ENCODE results near the gene RNF220. TPM values are rescaled to one million over a fixed set of nuclear protein-coding genes. Genes with fewer than 3 reads are reported as not detected.
A peak's percentile ranks its signal among the peaks of the same experiment; 100 is the strongest.

RNF220 gene
- total and polyA plus RNA-seq, 2 of the 13 experiments (the other 11 are each of a cell fraction or from before 2014, with no cell fraction given) = 48.2 to 72.1 TPM

DNA sequence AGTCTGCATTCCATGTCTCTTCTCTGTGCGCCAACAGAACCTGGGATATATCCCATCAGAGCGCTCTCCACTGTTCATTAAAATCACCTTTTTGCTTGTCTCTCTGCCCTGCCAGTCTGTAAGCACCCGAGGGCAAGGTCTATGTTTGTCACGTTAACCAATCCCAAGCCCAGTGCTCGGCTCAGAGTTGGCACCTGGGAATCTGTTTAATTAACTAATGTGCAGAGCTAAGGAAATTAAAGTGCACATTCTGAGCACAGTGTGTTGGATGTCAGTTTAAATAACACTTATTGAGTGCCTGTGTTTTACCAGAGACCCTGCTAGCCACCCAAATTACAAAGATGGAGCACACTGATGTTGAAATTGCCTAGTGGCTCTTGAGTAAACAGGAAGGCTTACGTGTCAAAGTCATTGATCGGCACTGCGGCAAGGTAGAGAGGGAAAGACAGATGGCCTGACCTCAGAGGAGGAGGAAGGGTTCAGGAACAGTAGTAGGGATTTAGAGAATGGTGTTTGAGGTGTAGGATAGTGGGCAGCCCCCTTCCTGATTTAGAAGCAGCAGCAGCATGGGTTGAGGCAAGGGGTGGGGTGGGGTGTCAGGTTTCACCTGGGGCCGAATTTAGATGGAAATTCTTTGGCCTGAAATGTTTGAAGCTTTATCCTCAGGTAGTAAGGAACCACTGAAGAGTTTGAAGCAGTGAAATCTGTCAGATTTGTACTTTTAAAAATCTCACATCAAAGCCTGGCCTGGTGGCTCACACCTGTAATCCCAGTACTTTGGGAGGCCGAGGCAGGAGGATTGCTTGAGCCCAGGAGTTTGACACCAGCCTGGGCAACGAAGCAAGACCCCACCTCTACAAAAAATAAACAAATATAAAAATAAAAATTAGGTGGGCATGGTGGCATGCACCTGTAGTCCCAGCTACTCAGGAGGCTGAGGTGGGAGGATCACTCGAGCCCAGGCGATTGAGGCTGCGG lies 277.1 kb downstream of the RNF220 start (continued):
- TF ChIP-seq EZH2 (conservative IDR thresholded peaks at IDR 0.05; ENCODE audit: low read depth, low read length) (no peak), KDM2A (CRISPR knock-in tag; IDR thresholded peaks at IDR 0.05; ENCODE audit: borderline replicate concordance, low read depth) (0 out of 2 replicates have a peak, but pooled peaks have one; percentile 27), ZSCAN22 (CRISPR knock-in tag; IDR thresholded peaks at IDR 0.05) (no peak), AHR (CRISPR knock-in tag; IDR thresholded peaks at IDR 0.05) (no peak), ETV5 (CRISPR knock-in tag; IDR thresholded peaks at IDR 0.05; ENCODE audit: borderline replicate concordance) (peak; percentile 99), ZNF678 (CRISPR knock-in tag; IDR thresholded peaks at IDR 0.05) (no peak), EP300 (IDR thresholded peaks at IDR 0.05; ENCODE audit: low read depth in 2 of 2, low read length in 2 of 2) (peak; percentile 13 to 90; a peak in 3 of 4 replicates), EP300 (CRISPR knock-in tag; IDR thresholded peaks at IDR 0.05; ENCODE audit: borderline replicate concordance) (peak; percentile 85), ZNF850 (CRISPR knock-in tag; conservative IDR thresholded peaks at IDR 0.05) (no peak), ETV6 (CRISPR knock-in tag; conservative IDR thresholded peaks at IDR 0.05) (no peak), ZNF839 (CRISPR knock-in tag; IDR thresholded peaks at IDR 0.05; ENCODE audit: borderline replicate concordance) (no peak), NFIC (IDR thresholded peaks at IDR 0.05; ENCODE audit: low read length) (peak; percentile 81; the same call in 1 of the 2 replicates), MBD4 (IDR thresholded peaks at IDR 0.05; ENCODE audit: borderline replicate concordance, low read length) (no peak)
- TF ChIP-seq, protein P1, sequence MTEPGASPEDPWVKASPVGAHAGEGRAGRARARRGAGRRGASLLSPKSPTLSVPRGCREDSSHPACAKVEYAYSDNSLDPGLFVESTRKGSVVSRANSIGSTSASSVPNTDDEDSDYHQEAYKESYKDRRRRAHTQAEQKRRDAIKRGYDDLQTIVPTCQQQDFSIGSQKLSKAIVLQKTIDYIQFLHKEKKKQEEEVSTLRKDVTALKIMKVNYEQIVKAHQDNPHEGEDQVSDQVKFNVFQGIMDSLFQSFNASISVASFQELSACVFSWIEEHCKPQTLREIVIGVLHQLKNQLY (CRISPR knock-in tag; IDR thresholded peaks at IDR 0.05) = peak; percentile 83; the same call in 1 of the 2 replicates
- TF ChIP-seq, protein P2, sequence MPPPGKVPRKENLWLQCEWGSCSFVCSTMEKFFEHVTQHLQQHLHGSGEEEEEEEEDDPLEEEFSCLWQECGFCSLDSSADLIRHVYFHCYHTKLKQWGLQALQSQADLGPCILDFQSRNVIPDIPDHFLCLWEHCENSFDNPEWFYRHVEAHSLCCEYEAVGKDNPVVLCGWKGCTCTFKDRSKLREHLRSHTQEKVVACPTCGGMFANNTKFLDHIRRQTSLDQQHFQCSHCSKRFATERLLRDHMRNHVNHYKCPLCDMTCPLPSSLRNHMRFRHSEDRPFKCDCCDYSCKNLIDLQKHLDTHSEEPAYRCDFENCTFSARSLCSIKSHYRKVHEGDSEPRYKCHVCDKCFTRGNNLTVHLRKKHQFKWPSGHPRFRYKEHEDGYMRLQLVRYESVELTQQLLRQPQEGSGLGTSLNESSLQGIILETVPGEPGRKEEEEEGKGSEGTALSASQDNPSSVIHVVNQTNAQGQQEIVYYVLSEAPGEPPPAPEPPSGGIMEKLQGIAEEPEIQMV (CRISPR knock-in tag; IDR thresholded peaks at IDR 0.05; ENCODE audit: low read depth) = peak; percentile 37; the same call in 1 of the 2 replicates
- TF ChIP-seq, protein P3, sequence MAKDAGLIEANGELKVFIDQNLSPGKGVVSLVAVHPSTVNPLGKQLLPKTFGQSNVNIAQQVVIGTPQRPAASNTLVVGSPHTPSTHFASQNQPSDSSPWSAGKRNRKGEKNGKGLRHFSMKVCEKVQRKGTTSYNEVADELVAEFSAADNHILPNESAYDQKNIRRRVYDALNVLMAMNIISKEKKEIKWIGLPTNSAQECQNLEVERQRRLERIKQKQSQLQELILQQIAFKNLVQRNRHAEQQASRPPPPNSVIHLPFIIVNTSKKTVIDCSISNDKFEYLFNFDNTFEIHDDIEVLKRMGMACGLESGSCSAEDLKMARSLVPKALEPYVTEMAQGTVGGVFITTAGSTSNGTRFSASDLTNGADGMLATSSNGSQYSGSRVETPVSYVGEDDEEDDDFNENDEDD (CRISPR knock-in tag; IDR thresholded peaks at IDR 0.05; ENCODE audit: borderline replicate concordance) = peak; percentile 66; the same call in 1 of the 2 replicates
- TF ChIP-seq, protein P4, sequence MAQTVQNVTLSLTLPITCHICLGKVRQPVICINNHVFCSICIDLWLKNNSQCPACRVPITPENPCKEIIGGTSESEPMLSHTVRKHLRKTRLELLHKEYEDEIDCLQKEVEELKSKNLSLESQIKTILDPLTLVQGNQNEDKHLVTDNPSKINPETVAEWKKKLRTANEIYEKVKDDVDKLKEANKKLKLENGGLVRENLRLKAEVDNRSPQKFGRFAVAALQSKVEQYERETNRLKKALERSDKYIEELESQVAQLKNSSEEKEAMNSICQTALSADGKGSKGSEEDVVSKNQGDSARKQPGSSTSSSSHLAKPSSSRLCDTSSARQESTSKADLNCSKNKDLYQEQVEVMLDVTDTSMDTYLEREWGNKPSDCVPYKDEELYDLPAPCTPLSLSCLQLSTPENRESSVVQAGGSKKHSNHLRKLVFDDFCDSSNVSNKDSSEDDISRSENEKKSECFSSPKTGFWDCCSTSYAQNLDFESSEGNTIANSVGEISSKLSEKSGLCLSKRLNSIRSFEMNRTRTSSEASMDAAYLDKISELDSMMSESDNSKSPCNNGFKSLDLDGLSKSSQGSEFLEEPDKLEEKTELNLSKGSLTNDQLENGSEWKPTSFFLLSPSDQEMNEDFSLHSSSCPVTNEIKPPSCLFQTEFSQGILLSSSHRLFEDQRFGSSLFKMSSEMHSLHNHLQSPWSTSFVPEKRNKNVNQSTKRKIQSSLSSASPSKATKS (CRISPR knock-in tag; IDR thresholded peaks at IDR 0.05) = no peak
- TF ChIP-seq, protein P5, sequence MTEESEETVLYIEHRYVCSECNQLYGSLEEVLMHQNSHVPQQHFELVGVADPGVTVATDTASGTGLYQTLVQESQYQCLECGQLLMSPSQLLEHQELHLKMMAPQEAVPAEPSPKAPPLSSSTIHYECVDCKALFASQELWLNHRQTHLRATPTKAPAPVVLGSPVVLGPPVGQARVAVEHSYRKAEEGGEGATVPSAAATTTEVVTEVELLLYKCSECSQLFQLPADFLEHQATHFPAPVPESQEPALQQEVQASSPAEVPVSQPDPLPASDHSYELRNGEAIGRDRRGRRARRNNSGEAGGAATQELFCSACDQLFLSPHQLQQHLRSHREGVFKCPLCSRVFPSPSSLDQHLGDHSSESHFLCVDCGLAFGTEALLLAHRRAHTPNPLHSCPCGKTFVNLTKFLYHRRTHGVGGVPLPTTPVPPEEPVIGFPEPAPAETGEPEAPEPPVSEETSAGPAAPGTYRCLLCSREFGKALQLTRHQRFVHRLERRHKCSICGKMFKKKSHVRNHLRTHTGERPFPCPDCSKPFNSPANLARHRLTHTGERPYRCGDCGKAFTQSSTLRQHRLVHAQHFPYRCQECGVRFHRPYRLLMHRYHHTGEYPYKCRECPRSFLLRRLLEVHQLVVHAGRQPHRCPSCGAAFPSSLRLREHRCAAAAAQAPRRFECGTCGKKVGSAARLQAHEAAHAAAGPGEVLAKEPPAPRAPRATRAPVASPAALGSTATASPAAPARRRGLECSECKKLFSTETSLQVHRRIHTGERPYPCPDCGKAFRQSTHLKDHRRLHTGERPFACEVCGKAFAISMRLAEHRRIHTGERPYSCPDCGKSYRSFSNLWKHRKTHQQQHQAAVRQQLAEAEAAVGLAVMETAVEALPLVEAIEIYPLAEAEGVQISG (CRISPR knock-in tag; IDR thresholded peaks at IDR 0.05) = peak; percentile 78
- TF ChIP-seq, protein P6, sequence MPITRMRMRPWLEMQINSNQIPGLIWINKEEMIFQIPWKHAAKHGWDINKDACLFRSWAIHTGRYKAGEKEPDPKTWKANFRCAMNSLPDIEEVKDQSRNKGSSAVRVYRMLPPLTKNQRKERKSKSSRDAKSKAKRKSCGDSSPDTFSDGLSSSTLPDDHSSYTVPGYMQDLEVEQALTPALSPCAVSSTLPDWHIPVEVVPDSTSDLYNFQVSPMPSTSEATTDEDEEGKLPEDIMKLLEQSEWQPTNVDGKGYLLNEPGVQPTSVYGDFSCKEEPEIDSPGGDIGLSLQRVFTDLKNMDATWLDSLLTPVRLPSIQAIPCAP (CRISPR knock-in tag; IDR thresholded peaks at IDR 0.05; ENCODE audit: low read depth) = no peak
